ENCODE data around the gene PACSIN3. TPM values are rescaled to one million over a fixed set of nuclear protein-coding genes. Genes with fewer than 3 reads are reported as not detected.
"Not testable (repeated sequence)": the region's sequence is repeated elsewhere in the genome, so short reads cannot be mapped to it uniquely, and the experiment has no call there.

The PACSIN3 gene
- total RNA-seq, 4 donors from 2014 or later: 55.9 to 95.7 (median 65.0) TPM

- Histone ChIP-seq H3K9me3 (no peaks in the 10 kb centered on the region), H3K27ac (no peak overlapping the region), H3K36me3 (no peaks in the 10 kb centered on the region), H3K27me3 (peaks cover 0 to 5% (median 0%) of the 10 kb centered on the region in 4 donors), H3K4me3 (no peak overlapping the region), H3K4me1 (peaks cover 7 to 60% (median 13%) of the 10 kb centered on the region in 3 donors)
- intact Hi-C loops (cut with DNase I): no loop called here
- no peak for DNase-seq
- no peak for TF ChIP-seq CTCF (IDR thresholded peaks at IDR 0.05)
- TF ChIP-seq POLR2A (IDR thresholded peaks at IDR 0.05): no peak
- 81 to 93% methylated on average over 4 of the region's 4 CpGs for WGBS, 2 donors
These were observed 5.9 kb upstream of the PACSIN3 start for GRCh38 chr11:47192111-47192510.

- H3K27me3 ChIP-seq; H3K4me3 ChIP-seq; H3K36me3 ChIP-seq; H3K27ac ChIP-seq; DNase-seq; intact Hi-C loops (cut with DNase I); H3K9me3 ChIP-seq: not testable (repeated sequence)
- 66 to 71% methylated on average over 10 of the region's 10 CpGs for WGBS, 2 donors
- H3K4me1 ChIP-seq: peaks cover 13 to 62% (median 19%) of the 10 kb centered on the region in 3 donors
These were observed 4.9 kb upstream of the PACSIN3 start for GRCh38 chr11:47191137-47191536.

- Histone ChIP-seq H3K36me3 (no peaks in the 10 kb centered on the region), H3K27me3 (peaks cover 0 to 17% (median 0%) of the 10 kb centered on the region in 4 donors), H3K27ac (peak overlapping the region in 2 of 4 donors; percentile 21 to 51), H3K4me1 (peaks cover 29 to 62% (median 30%) of the 10 kb centered on the region in 3 donors), H3K9me3 (no peaks in the 10 kb centered on the region), H3K4me3 (no peak overlapping the region)
- no peak for DNase-seq
- WGBS, 2 donors: 60 to 61% methylated on average over 11 of the region's 11 CpGs
- TF ChIP-seq CTCF (IDR thresholded peaks at IDR 0.05) (no peak), POLR2A (IDR thresholded peaks at IDR 0.05) (no peak)
- intact Hi-C loops (cut with DNase I): no loop called here
These were observed 3.0 kb upstream of the PACSIN3 start for GRCh38 chr11:47189100-47189834.

GRCh38 chr11:47188259-47188658 lies 2.0 kb upstream of the PACSIN3 start:
- peak overlapping the region in 2 of 4 donors; percentile 98 for H3K27ac ChIP-seq
- intact Hi-C loops (cut with DNase I): no loop called here
- H3K36me3 ChIP-seq: peaks cover 0 to 4% (median 0%) of the 10 kb centered on the region in 3 donors
- no peak for TF ChIP-seq CTCF (IDR thresholded peaks at IDR 0.05)
- no peak for TF ChIP-seq POLR2A (IDR thresholded peaks at IDR 0.05)
- DNase-seq: no peak
- H3K4me3 ChIP-seq: no peak overlapping the region
- peaks cover 28 to 62% (median 30%) of the 10 kb centered on the region in 3 donors for H3K4me1 ChIP-seq
- 100% methylated on average over 1 of the region's 1 CpG for WGBS, 2 donors
- no peaks in the 10 kb centered on the region for H3K9me3 ChIP-seq
- H3K27me3 ChIP-seq: peaks cover 0 to 17% (median 0%) of the 10 kb centered on the region in 4 donors

GRCh38 chr11:47187723-47188122 lies 1.5 kb upstream of the PACSIN3 start:
- TF ChIP-seq POLR2A (IDR thresholded peaks at IDR 0.05): no peak
- TF ChIP-seq CTCF (IDR thresholded peaks at IDR 0.05): no peak
- H3K27ac ChIP-seq: peak overlapping the region; percentile 92 to 98 (median 98)
- intact Hi-C loops (cut with DNase I): no loop called here
- peaks cover 0 to 17% (median 0%) of the 10 kb centered on the region in 4 donors for H3K27me3 ChIP-seq
- DNase-seq: no peak
- peaks cover 0 to 9% (median 0%) of the 10 kb centered on the region in 3 donors for H3K36me3 ChIP-seq
- peaks cover 27 to 65% (median 30%) of the 10 kb centered on the region in 3 donors for H3K4me1 ChIP-seq
- H3K4me3 ChIP-seq: peak overlapping the region; percentile 74 to 94 (median 78)
- 26 to 33% methylated on average over 5 of the region's 5 CpGs for WGBS, 2 donors
- no peaks in the 10 kb centered on the region for H3K9me3 ChIP-seq
